Gastroesophageal sphincter (tissue), 4 donors: ENCODE data around the gene SCGB2B2. TPM values are rescaled to one million over a fixed set of nuclear protein-coding genes. Genes with fewer than 3 reads are reported as not detected.

Experiments
- ATAC-seq: fragments of 150-250 bp; one replicate; pipeline ENCODE4 v1.9.1; 2016; ENCODE audit warnings: mild to moderate bottlenecking, moderate library complexity
- H3K27ac ChIP-seq, 4 donors: fragments of 200-600 bp; sonication (generic) in 3 of 4; 1 replicate in 3 of 4; 2 replicates in 1 of 4; pipeline ENCODE4 v1.5.1; 2016 to 2019
- H3K27me3 ChIP-seq: fragments of 200-600 bp; sonication (generic); one replicate; pipeline ENCODE4 v1.5.1; 2019
- H3K36me3 ChIP-seq, 2 donors: fragments of 200-600 bp; sonication (generic); one replicate each; pipeline ENCODE4 v1.5.1; 2019; ENCODE audit warnings: control low read depth in 1 of 2
- H3K4me1 ChIP-seq, 3 donors: fragments of 200-600 bp; sonication (generic); 1 replicate in 2 of 3; 2 replicates in 1 of 3; pipeline ENCODE4 v1.5.1; 2016 to 2019; ENCODE audit warnings: control low read depth in 2 of 3
- H3K4me3 ChIP-seq, 2 donors: fragments of 200-600 bp; sonication (generic); one replicate each; pipeline ENCODE4 v1.5.1; 2019; ENCODE audit warnings: mild to moderate bottlenecking in 1 of 2, moderate library complexity in 1 of 2
- H3K9me3 ChIP-seq, 3 donors: fragments of 200-600 bp; sonication (generic); one replicate each; pipeline ENCODE4 v1.5.1; 2017 to 2019; ENCODE audit warnings: control low read depth in 2 of 3
- CTCF ChIP-seq, 4 experiments: fragments of 200-600 bp in 2 of 4; fragments of 450-650 bp in 2 of 4; sonication (generic) in 1 of 4; IDR thresholded peaks; one replicate each; pipeline ENCODE4 v1.5.1; 2017 to 2019; ENCODE audit warnings: antibody characterized with exemption in 4 of 4, mild to moderate bottlenecking in 2 of 4, moderate library complexity in 2 of 4
- EP300 ChIP-seq: sonication (generic); formaldehyde crosslinking; IDR thresholded peaks from one replicate; pipeline ENCODE4 v1.6.1; 2017; ENCODE audit warnings: antibody characterized with exemption, mild to moderate bottlenecking
- POLR2A ChIP-seq, 2 donors: fragments of 450-650 bp; IDR thresholded peaks; one replicate each; pipeline ENCODE4 v1.6.1; 2017; ENCODE audit warnings: antibody characterized with exemption in 2 of 2, mild to moderate bottlenecking in 2 of 2, moderate library complexity in 1 of 2
- POLR2AphosphoS5 ChIP-seq: sonication (generic); formaldehyde crosslinking; IDR thresholded peaks from one replicate; pipeline ENCODE4 v1.6.1; 2017; ENCODE audit warnings: antibody characterized with exemption
- WGBS, 2 donors: methylation state at CpG; one replicate each; pipeline ENCODE4 v1.1.5; 2018; ENCODE audit warnings: low coverage in 1 of 2; 5-methylcytosine and 5-hydroxymethylcytosine counted together
- small RNA-seq, 4 donors: library from RNA; depleted of rRNA; stranded (forward); fragments of <200 nt; gene quantifications; one replicate each; pipeline ENCODE3, GENCODE V24; 2016
- total RNA-seq, 4 donors: library from RNA; depleted of rRNA; stranded (reverse); fragments of >200 nt; gene quantifications; one replicate each; pipeline ENCODE4 v1.1.0, GENCODE V29; 2016

Gene SCGB2B2
- total RNA-seq, 4 donors from 2014 or later: 0.40 to 1.1 (median 0.81) TPM; not detected in 1

GRCh38 chr19:34644991-34645461, 31.9 kb downstream of the SCGB2B2 start:
- no peak overlapping the region for H3K27ac ChIP-seq
- H3K4me1 ChIP-seq: no peaks in the 10 kb centered on the region
- no peaks in the 10 kb centered on the region for H3K9me3 ChIP-seq
- no peaks in the 10 kb centered on the region for H3K36me3 ChIP-seq
- H3K27me3 ChIP-seq: no peaks in the 10 kb centered on the region
- TF ChIP-seq EP300: no peak
- no peak for TF ChIP-seq CTCF (IDR thresholded peaks at IDR 0.05)
- TF ChIP-seq POLR2A (IDR thresholded peaks at IDR 0.05): no peak
- TF ChIP-seq POLR2AphosphoS5: no peak
- no peak for ATAC-seq
- 33 to 51% methylated on average over 1 to 4 of the region's 10 CpGs for WGBS, 2 donors
- H3K4me3 ChIP-seq: no peak overlapping the region

- WGBS, 2 donors: 80 to 100% methylated on average over 1 of the region's 4 CpGs
Measured at GRCh38 chr19:34642241-34642640, 34.7 kb downstream of the SCGB2B2 start.

DNA sequence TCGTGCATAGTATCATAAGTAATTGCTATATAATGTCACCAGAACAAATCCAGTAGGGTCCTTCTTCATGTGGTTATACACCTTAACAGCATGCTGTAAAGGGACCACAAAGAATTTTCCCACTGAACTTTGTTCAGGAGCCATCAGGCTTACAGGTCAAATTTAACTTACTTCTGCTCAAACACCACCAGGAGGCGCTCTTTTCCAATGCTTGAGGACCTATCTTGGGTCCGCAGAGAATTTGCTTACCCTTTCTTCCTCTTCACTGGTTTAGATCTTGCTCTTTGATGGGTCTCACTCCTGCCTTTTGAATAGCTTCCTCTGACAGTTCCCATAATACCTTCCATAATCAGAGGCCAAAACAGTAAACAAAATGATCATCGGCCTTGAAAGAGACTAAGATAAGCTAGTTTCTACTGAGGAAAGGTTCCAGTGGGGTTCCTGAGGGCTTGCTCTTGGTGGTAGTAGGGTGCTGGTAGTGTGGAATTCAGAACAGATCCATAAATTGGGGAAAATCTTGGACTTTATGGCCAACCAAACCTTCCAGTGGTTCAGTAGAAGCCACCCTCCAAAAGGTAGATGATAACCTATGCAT, 37.4 kb downstream of the SCGB2B2 start:
- TF ChIP-seq POLR2AphosphoS5 (no peak), CTCF (IDR thresholded peaks at IDR 0.05) (peak; percentile 61 to 80 (median 74)), POLR2A (IDR thresholded peaks at IDR 0.05) (no peak), EP300 (no peak)
- WGBS, 2 donors: 7 to 23% methylated on average over 1 to 4 of the region's 4 CpGs
- no peak for ATAC-seq
- no peak overlapping the region for H3K4me3 ChIP-seq
- no peaks in the 10 kb centered on the region for H3K4me1 ChIP-seq
- peaks cover 0 to 12% of the 10 kb centered on the region in 2 donors for H3K36me3 ChIP-seq
- peaks cover 0 to 18% (median 0%) of the 10 kb centered on the region in 3 donors for H3K9me3 ChIP-seq
- no peaks in the 10 kb centered on the region for H3K27me3 ChIP-seq
- no peak overlapping the region for H3K27ac ChIP-seq

More at GRCh38 chr19:34642241-34642640, 34.7 kb downstream of the SCGB2B2 start:
- H3K4me3 ChIP-seq: no peak overlapping the region
- TF ChIP-seq POLR2A (IDR thresholded peaks at IDR 0.05): no peak
- no peak for TF ChIP-seq POLR2AphosphoS5
- TF ChIP-seq CTCF (IDR thresholded peaks at IDR 0.05): no peak
- no peak for TF ChIP-seq EP300
- H3K4me1 ChIP-seq: no peaks in the 10 kb centered on the region
- no peaks in the 10 kb centered on the region for H3K27me3 ChIP-seq
- ATAC-seq: no peak
- no peak overlapping the region for H3K27ac ChIP-seq
- H3K9me3 ChIP-seq: no peaks in the 10 kb centered on the region
- H3K36me3 ChIP-seq: no peaks in the 10 kb centered on the region

DNA sequence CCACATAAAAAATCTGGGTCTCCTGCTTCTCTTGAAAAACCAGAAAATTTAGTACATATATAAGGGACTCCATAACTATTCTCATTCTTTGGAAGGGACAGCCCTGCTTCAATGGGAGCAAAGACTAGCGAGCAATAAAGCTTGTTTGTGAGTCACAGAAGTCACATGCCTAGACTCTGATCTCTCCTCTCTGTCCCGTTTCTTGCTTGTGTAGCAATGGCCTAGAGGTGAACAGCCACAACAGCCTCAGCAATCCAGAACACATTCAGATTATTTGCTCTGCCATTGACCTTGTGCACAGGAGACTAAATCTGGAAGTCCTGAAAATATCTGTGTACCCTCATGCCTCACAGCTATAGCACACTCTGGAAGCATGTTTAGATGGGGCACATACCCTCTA, 43.2 kb downstream of the SCGB2B2 start:
- Histone ChIP-seq H3K4me3 (no peak overlapping the region), H3K36me3 (peaks cover 0 to 21% of the 10 kb centered on the region in 2 donors), H3K27me3 (no peaks in the 10 kb centered on the region), H3K9me3 (peaks cover 0 to 33% (median 0%) of the 10 kb centered on the region in 3 donors), H3K27ac (no peak overlapping the region), H3K4me1 (no peaks in the 10 kb centered on the region)
- ATAC-seq: no peak
- 89 to 100% methylated on average over 2 of the region's 2 CpGs for WGBS, 2 donors
- TF ChIP-seq POLR2AphosphoS5: no peak

Small RNA genes within 50 kb of the gene (small RNA-seq; reads per million reads assigned to genes)
- gene RF00611: 0 reads per million in 4 donors

Other genes with a start within 250 kb of the SCGB2B2 start
- 100 to 1,000 TPM in 1 of 4 donors, 10 to 100 TPM in 3; 71.3 to 131 (median 84.7) TPM for gene UBA2, start 248.8 kb downstream of the SCGB2B2 start, total RNA-seq
- gene WTIP, start 195.4 kb downstream of the SCGB2B2 start, total RNA-seq: 10 to 100 TPM; 18.8 to 59.6 (median 43.6) TPM
- 10 to 100 TPM; 18.6 to 44.8 (median 28.8) TPM for gene ZNF302, start 519 bp upstream of the SCGB2B2 start, total RNA-seq
- 10 to 100 TPM; 18.6 to 47.6 (median 28.5) TPM for gene ZNF181, start 57.1 kb upstream of the SCGB2B2 start, total RNA-seq
- 1 to 10 TPM; 4.8 to 7.1 (median 5.6) TPM for gene ZNF599, start 96.1 kb upstream of the SCGB2B2 start, total RNA-seq
- 1 to 10 TPM in 3 of 4 donors, under 1 TPM in 1; 0.94 to 2.8 (median 2.4) TPM for gene ZNF30, start 249.7 kb upstream of the SCGB2B2 start, total RNA-seq